Loucy (cell line): Measurements from ENCODE around the gene MACROD2.

Experiments used
- H2AFZ ChIP-seq: fragments of 200-600 bp; sonication (generic); 2 replicates; pipeline ENCODE4 v1.6.0; 2016; ENCODE audit warnings: antibody characterized with exemption, mild to moderate bottlenecking, low read length, moderate library complexity
- H3F3A ChIP-seq: fragments of 200-600 bp; 2 replicates; pipeline ENCODE4 v1.6.0; 2016; ENCODE audit warnings: antibody characterized with exemption, low read depth, mild to moderate bottlenecking
- H3K27me3 ChIP-seq: fragments of 200-600 bp; sonication (generic); 2 replicates; pipeline ENCODE4 v1.6.1; 2014; ENCODE audit warnings: low read length, mild to moderate bottlenecking; ENCODE audit not compliant: insufficient read depth, poor library complexity, severe bottlenecking
- H3K36me3 ChIP-seq: fragments of 200-600 bp; sonication (generic); 2 replicates; pipeline ENCODE4 v1.6.1; 2016; ENCODE audit warnings: low read length; ENCODE audit not compliant: insufficient read depth
- H3K4me1 ChIP-seq: fragments of 200-600 bp; sonication (generic); 2 replicates; pipeline ENCODE4 v1.5.1; 2014; ENCODE audit warnings: low read length, mild to moderate bottlenecking; ENCODE audit not compliant: insufficient read depth, poor library complexity, severe bottlenecking
- H3K4me2 ChIP-seq: fragments of 200-600 bp; sonication (generic); 2 replicates; pipeline ENCODE4 v1.6.0; 2014; ENCODE audit warnings: antibody characterized with exemption, low read length, low read depth, mild to moderate bottlenecking; ENCODE audit not compliant: poor library complexity, severe bottlenecking
- H3K4me3 ChIP-seq: fragments of 200-600 bp; sonication (generic); 2 replicates; pipeline ENCODE4 v1.5.1; 2014; ENCODE audit warnings: low read length, mild to moderate bottlenecking, mixed read lengths; ENCODE audit not compliant: poor library complexity, severe bottlenecking
- H3K79me2 ChIP-seq: fragments of 200-600 bp; sonication (generic); 2 replicates; pipeline ENCODE4 v1.6.1; 2014; ENCODE audit warnings: low read length; ENCODE audit not compliant: insufficient read depth
- H3K9ac ChIP-seq: fragments of 200-600 bp; sonication (generic); 2 replicates; pipeline ENCODE4 v1.6.0; 2014; ENCODE audit warnings: mild to moderate bottlenecking, low read depth, low read length, moderate library complexity; ENCODE audit not compliant: poor library complexity, severe bottlenecking
- H3K9me2 ChIP-seq: fragments of 200-600 bp; sonication (generic); replicated peaks from 2 replicates; pipeline ENCODE4 v1.6.1; 2016; ENCODE audit warnings: low read depth, low read length, mixed read lengths
- H3K9me3 ChIP-seq: fragments of 200-600 bp; sonication (generic); 2 replicates; pipeline ENCODE4 v1.6.1; 2014; ENCODE audit warnings: mild to moderate bottlenecking, antibody characterized with exemption, low read length, low read depth; ENCODE audit not compliant: insufficient read depth
- H4K20me1 ChIP-seq: fragments of 200-600 bp; sonication (generic); 2 replicates; pipeline ENCODE4 v1.6.0; 2014; ENCODE audit warnings: antibody characterized with exemption, low read length, mild to moderate bottlenecking; ENCODE audit not compliant: insufficient read depth, poor library complexity, severe bottlenecking
- CTCF ChIP-seq: fragments of 200-600 bp; sonication (generic); conservative IDR thresholded peaks from 2 replicates; pipeline ENCODE4 v1.5.1; 2014; ENCODE audit warnings: mild to moderate bottlenecking, antibody characterized with exemption, low read length
- EZH2phosphoT487 ChIP-seq: fragments of 200-600 bp; IDR thresholded peaks from 2 replicates; pipeline ENCODE4 v1.6.1; 2018; ENCODE audit warnings: antibody characterized with exemption, mild to moderate bottlenecking, moderate library complexity, borderline replicate concordance

Gene MACROD2

DNA sequence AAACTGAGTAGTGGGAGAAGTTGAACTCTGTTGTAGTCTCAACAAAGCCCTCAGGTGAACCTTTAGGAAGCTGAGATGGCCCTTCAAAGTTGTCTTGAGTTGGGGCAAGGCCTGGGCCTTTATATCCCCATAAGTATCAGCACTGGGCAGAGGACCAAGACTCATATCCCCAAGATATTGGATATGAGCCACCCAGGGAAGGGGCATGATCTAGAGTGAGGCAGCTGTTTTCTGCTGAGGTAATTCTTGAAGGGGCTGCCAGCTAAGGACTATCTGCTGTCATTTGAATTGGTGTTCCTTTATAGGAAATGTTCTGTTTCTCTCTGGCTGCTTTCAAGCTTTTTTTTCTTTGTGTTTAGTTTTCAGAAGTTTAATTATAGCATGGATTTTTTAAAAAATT is 482.8 kb downstream of the MACROD2 start:
- Histone ChIP-seq H3K4me2 (no peak overlapping the region), H3K9me3 (no peaks in the 10 kb centered on the region), H3K4me1 (no peaks in the 10 kb centered on the region), H2AFZ (no peak overlapping the region), H3K27me3 (no peaks in the 10 kb centered on the region), H3K4me3 (no peak overlapping the region), H3K9ac (no peak overlapping the region), H3F3A (no peaks in the 10 kb centered on the region), H3K36me3 (no peaks in the 10 kb centered on the region), H4K20me1 (no peaks in the 10 kb centered on the region), H3K9me2 (no peaks in the 10 kb centered on the region), H3K79me2 (no peaks in the 10 kb centered on the region)
- TF ChIP-seq CTCF: no peak
- TF ChIP-seq EZH2phosphoT487: no peak

- TF ChIP-seq CTCF (no peak), EZH2phosphoT487 (no peak)
- no peaks in the 10 kb centered on the region for H3K36me3 ChIP-seq
- H3K27me3 ChIP-seq: no peaks in the 10 kb centered on the region
- no peak overlapping the region for H3K4me3 ChIP-seq
- H3K4me2 ChIP-seq: no peak overlapping the region
- no peak overlapping the region for H2AFZ ChIP-seq
- no peaks in the 10 kb centered on the region for H3K9me2 ChIP-seq
- no peaks in the 10 kb centered on the region for H3K79me2 ChIP-seq
- no peaks in the 10 kb centered on the region; the same call in 1 of the 2 replicates for H3K9me3 ChIP-seq
- no peaks in the 10 kb centered on the region for H3K4me1 ChIP-seq
- H3K9ac ChIP-seq: no peak overlapping the region
- no peaks in the 10 kb centered on the region for H3F3A ChIP-seq
- H4K20me1 ChIP-seq: no peaks in the 10 kb centered on the region
These were observed 486.5 kb downstream of the MACROD2 start for GRCh38 chr20:14481863-14482262.

- Histone ChIP-seq H3K79me2 (no peaks in the 10 kb centered on the region), H3K9me3 (no peaks in the 10 kb centered on the region; the same call in 1 of the 2 replicates), H3K4me3 (no peak overlapping the region), H3F3A (no peaks in the 10 kb centered on the region), H3K4me2 (no peak overlapping the region), H2AFZ (no peak overlapping the region), H3K9ac (no peak overlapping the region), H3K9me2 (no peaks in the 10 kb centered on the region), H3K27me3 (no peaks in the 10 kb centered on the region), H3K4me1 (no peaks in the 10 kb centered on the region), H3K36me3 (no peaks in the 10 kb centered on the region), H4K20me1 (no peaks in the 10 kb centered on the region)
- no peak for TF ChIP-seq CTCF
- TF ChIP-seq EZH2phosphoT487: no peak
These were observed 492.9 kb downstream of the MACROD2 start for GRCh38 chr20:14488212-14488611.
